ENCODE results near the gene TCTN3.
"Not testable (repeated sequence)": the region's sequence is repeated elsewhere in the genome, so short reads cannot be mapped to it uniquely, and the experiment has no call there.

The TCTN3 gene

DNA sequence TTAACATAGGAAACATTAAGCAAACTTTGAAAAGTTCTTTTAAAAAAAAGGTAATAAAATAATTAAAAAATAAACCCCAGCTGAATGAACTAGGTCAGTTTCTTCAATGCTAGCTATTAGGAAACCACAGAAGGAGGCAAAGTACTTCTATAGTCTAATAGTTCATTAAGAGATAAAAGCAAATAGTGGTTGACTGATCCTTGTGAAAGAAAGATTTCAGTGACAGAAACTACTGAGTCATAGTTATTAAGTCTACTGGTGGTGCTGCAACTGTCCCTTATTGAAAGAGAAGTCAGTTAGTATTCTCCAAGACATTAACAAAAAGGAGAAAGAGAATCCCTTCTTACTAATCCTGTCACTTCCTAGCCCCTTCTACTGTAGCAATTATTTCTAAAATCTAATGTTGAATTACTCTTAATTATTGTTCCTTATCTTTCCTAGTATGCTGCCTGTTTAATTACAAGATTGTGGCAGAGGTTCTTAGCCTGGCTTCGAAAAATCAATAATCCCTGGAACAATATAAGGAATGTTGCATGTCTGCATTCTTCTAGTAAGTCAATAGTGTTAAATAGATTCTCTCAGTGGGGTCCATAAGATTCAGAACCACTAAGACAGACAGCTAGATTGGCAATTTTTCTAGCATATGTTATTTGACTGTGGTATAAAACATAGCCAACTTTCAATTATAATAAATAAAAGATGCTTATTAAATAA lies 18.2 kb downstream of the TCTN3 start:
- DNase-seq = no peak

DNA sequence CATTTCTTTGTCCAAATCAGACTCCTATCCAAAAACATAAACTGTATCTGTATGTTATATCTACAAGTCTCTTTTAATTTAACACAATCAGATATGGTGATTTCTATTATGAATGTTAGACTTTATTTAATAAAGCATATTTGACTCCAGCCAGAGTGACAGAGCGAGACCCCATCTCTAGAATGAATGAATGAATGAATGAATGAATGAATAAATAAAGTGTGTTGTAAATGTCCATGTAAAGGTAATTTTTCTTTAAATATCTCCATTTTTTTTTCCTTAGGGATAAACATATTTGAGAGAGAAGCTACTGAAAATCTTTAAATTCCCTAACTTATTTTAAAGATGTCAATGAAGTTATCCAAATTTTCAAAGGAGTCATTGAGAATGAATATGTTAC lies 19.1 kb downstream of the TCTN3 start:
- DNase-seq = no peak

DNA sequence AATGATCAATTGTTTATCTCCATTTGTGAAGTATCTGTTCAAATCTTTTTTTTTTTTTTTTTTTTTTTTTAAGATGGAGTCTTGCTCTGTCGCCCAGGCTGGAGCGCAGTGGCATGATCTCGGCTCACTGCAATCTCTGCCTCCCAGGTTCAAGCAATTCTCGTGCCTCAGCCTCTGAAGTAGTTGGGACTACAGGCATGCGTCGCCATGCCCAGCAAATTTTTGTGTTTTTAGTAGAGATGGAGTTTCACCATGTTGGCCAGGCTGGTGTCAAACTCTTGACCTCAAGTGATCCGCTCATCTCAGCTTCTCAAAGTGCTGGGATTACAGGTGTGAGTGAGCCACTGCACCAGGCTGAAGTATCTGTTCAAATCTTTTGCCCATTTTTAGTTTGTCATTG lies 21.1 kb downstream of the TCTN3 start:
- DNase-seq = not testable (repeated sequence)

DNA sequence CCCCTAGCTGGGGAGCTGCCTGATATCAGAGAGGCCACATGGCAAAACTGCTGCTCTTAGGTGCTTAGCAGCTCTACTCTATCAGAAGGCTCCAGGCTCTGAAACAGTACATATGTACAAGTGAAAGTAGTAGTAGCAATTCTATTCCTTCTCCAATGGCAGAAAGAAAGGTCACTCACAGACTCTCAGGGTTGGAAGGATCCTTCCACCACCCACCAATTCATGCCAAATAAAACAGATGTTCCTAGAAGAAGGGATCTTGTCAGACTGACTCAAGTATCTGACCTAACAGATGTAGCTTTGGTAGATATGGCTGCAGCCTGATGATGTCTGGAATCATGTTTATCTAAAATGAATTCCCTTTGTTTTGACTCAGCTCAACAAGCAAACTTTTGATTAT lies 29.2 kb downstream of the TCTN3 start:
- DNase-seq = no peak

DNA sequence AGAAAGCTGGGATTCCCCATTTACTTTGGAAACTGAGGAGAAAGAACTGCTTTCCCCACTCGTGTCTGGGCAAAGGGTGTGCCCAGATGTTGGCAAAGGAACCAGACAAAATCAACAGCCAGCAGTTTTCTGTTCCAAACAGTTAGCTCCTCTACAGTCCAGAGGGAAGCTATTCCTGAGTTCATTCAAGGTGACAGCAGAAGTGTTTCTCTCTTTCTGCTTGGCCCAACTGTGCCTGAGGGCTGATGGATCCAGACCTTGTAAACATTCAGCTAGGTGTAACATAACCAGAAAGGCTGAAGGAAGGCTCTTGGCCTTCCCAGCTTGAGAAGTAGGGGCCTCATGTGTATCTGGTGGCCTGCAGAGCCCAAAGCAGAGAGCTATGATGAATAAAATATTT lies 30.2 kb downstream of the TCTN3 start:
- DNase-seq = no peak

DNA sequence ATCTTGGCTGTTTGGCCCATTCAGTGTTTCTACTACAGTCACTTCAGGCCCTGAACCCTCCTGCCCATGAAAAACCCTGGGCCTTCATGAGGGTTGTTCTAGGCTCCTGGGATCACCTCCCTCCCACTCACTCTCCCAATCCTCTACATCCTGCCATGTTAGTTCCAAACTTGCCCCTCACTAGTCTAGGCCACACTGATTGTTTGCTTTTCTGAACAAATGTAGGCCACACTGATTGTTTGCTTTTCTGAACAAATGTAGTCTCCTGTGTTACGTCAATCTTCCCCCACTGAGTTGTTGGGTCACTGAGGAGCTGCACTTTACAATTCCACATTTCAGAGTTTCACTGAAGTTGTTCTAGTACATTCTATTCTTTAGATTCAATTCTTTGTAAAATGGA lies 31.9 kb downstream of the TCTN3 start:
- DNase-seq = no peak

DNA sequence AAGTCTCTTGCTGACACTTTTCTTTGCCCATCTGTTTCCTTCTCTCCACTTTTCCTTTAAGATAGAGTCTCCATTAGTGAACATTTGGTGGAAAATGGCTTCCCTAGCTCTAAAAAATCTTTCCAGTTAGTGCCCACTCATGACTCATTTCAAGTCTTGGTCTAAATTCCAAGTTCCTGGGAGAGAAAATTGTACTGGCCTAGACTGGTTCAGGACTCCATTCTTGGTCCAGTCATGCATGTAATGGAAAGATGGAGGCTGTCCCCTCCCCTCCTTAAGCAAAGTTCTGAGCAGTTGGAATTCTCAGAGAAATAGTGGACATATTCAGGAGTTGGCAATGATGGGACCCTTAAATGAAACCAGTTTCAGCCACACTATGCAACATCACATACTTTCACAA lies 33.4 kb downstream of the TCTN3 start:
- no peak for DNase-seq

DNA sequence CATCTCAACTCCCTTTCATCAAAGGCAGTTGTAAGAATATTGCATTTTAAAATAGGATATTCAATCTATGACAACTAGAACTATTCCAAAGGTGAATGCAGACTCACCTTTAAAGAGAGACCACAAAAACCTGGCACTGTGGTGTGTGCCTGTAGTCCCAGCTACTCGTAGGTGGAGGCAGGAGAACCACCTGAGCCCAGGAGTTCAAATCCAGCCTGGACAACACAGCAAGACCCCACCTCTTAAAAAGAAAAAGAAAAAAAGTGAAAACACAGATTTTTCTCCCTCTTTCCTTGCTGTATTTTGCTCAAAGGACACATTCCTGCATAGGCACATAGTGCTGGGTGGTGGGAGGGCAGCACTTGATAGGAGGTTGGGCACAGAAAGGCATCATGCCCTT lies 36.5 kb downstream of the TCTN3 start:
- DNase-seq = no peak

DNA sequence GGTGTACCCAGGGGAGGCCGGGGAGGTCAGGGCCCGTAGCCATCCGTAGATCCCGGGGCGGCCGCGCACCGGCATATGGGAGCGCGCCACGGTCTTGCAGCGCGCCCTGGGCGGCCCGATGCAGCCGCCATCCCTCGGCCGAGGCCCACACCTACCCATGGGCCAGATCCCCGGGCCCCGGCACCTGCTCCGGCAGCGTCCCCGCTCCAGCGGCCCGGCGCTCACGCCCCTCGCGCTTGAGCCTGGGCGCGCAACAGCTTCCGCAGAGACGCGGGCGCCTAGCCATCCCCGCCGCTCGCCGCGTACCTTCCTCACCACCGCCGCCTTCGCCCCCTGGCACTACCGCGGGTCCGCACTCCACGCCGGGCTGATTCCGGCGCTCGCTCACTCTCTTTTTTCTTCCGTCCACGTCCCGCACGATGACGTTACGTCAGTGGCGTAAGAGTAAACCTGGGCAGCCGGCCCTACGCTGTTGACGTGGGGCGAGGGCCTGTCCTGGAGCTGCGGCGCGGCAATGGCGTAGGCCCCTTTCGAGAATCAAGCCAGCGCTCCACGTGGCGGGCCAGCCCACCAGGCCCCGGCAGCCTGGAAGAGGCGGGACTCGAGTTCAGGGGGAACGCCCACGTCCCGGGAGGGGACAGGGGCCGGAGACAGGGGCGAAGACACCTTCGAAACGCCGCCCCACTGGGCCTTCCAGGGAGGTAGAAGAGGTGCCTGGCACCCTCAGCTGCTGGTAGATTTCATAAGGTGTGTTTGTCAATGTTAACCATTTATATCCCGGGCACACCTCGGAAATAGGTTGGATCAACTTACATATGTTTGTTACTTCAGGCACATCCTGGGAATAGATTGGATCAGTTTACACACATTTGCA lies 37.2 kb downstream of the TCTN3 start, which contains the start of gene ALDH18A1:
Gene ALDH18A1 (minus strand): TSS at position 421 of the 874 bp plus-strand sequence. CDS start 3,334 bp downstream, outside the sequence.
- DNase-seq = peak; percentile 92

DNA sequence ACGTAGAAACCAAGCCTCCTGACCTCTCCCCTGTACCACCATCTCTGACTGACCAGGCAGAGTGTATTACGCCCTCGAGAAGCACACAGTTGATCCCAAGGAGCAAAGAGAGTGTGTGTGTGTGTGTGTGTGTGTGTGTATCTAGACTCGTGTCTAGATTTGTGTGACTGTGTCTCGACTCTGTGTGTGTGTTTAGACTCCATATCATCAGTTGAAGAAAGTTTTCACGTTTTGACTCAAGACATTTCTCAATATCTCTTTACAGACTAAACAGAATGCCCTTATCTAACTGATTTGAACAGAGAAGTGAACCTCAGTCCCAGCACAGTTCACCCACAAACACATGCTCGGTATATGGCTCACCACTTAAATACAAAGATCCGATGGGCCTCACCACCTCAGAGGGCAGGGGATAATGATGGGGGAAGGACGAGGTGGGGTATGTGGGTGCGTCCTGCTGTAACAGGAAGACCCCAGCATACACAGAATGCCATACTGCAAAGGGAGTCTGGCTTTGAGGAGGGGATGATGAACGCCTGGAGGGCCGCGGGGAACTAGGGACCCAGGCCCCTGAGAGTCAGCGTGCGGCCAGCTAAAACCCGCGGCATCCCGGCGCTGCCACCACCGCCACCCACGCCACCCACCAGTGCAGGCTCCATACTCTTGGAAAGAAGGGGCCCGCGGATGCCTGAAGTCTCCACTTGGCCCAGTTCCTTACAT lies 38.0 kb downstream of the TCTN3 start:
- no peak for DNase-seq

DNA sequence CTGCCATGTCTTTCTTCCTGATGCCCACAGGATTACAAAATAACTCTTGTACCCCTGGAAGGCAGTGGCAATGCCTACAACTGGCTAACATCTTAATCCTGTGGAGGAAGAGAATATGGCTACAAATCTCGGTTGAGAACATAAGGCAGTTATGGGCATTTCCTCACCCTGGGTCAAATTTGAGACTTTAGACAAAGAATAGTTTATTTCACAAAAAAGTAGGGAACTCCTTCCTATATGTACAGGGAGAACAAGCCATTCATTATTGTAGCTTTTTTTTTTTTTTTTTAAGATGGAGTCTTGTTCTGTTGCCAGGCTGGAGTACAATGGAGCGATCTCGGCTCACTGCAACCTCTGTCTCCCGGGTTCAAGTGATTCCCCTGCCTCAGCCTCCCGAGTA lies 39.8 kb downstream of the TCTN3 start:
- no peak for DNase-seq

DNA sequence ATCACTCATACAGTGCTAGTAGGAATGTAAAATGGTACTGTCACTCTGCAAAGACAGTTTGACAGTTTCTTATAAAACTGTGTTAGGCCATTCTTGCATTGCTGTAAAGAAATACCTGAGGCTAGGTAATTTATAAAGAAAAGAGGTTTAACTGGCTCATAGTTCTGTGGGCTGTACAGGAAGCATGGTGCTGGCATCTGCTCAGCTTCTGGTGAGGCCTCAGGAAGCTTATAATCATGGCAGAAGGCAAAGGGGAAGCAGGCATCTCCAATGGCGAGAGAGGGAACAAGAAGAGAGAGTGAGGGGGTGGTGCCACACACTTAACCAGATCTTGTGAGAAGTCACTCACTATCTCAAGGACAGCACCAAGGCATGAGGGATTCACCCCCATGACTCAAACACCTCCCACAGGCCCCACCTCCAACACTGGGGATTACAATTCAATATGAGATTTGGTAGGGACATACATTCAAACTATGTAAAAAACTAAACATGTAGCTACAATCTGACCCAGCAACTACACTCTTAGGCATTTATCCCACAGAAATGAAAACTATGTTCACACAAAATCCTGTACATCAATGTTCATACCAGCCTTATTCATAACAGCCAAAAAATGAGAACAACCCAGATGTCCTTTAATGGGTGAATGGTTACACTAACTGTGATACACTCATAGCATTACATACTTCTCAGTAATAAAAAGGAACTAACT lies 42.2 kb downstream of the TCTN3 start:
- no peak for DNase-seq

DNA sequence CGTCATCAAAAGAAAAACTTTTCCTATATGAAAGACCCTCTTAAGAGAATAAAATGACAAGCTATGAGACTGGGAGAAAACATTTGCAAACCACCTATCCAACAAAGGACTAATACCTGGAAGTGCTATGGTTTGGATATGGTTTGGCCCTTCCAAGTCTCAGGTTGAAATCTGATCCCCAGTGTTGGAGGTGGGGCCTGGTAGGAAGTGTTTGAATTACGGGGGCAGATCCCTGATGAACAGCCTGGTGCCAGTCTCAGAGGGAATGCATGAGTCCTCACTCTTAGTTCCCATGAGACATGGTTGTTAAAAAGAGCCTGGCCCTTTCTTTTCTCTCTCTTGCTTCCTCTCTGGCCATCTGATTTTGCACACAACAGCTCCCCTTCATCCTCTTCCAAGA lies 43.5 kb downstream of the TCTN3 start:
- no peak for DNase-seq

DNA sequence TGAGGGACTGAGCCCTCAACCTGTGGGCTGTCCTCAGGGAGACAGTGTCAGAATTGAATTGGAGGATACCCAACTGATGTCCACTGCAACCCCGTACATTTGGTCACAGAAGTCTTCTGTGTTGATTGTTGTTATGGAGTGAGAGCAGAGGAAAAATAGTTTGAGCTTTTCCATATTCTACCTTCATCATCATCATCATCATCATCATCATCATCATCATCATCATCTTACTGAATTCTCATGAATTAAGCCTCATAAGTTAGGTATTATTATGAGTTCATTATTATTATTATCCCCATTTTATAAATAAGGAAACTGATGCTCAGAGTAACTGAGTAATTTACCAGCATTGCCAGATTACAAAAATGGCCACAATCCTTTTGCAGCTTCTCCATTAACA lies 45.6 kb downstream of the TCTN3 start:
- no peak for DNase-seq

DNA sequence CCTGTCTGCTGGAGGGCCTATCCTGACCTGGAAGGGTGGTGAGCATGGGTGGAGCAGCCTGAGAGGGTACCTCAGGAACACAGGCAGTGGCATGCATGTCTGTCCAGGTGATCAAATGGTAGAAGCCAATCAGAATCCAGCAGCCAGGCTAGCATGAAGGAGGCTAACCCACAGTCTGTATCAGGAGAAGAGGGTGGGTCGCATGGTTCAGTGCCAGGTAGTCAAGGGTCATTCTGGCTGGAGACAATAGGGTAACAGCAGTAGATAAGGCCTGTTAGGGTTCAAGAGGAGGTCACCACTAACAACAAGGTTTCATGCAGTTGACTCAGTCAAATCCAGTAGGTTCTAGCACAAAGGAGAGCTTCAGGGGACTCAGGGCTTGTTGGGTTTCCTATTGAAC lies 47.6 kb downstream of the TCTN3 start:
- DNase-seq = no peak

DNA sequence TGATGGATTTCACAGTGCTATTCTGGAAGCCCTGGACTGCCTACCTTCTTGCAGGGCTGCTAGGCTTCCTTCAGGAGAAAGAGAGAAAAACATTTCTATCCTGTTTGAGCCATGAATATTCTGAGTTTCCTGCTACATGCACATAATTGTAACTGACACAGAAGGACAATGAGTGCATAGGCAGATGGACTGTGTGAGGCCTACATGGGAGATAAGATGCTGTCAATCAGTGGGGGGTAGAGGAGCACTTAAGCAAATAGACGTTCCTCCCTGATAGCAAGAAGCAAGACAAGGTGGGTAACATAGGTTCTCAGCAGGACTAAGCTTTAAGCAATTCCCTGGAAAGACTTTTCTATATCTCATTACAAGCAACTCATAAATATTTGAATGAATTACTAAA lies 48.8 kb downstream of the TCTN3 start:
- no peak for DNase-seq

DNA sequence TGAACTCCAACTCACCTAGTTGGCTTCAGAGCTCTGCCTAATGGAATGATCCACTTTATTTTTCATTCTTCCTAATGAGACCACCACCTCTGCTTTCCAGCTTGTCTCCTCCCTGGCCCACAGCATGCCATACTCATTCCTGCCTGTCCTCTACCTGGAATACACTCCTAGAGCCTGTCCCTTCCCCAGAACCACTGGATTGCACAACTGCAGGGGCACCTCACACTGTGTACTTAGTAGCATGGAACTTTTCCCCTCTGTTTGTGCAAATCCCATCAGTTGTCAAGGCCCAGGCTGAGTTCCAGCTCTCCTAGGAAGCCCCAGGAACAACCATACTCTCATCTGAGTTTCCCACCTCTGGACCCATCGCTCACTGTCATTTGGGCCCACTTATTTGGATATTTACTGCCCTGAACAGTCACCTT lies 52.8 kb downstream of the TCTN3 start:
- no peak for DNase-seq

DNA sequence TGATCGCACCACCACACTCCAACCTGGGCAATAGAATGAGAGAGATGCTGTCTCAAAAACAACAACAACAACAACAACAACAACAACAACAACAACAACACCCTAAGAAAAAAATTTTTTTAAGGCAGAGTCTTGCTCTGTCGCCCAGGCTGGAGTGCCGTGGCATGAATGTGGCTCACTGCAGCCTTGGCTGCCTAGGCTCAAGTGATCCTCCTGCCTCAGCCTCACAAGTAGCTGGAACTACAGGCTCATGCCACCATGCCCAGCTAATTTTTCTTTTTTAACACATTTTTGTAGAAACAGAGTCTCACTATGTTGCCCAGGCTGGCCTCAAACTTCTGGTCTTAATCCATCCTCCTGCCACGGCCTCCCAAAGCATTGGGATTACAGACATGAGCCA lies 55.8 kb downstream of the TCTN3 start:
- no peak for DNase-seq

DNA sequence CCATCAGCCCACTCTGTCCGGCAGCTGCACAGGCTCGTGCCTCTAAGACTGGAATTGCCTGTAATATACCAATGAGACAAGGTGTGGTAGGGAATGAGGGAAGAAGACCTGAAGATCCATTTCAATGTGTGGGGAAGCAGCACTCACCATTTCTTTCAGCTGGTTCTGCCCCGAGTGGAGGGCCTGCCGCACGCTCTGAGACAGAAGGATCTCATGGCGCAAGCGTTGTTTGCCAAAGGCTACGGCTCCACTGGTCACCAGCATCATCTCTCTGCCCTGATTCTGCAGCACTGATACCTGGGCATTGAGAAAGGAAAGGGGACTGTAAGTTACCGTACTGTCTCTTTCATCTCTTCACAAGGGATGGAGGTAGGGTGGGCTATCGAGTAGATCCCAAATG lies 56.6 kb downstream of the TCTN3 start:
- no peak for DNase-seq

DNA sequence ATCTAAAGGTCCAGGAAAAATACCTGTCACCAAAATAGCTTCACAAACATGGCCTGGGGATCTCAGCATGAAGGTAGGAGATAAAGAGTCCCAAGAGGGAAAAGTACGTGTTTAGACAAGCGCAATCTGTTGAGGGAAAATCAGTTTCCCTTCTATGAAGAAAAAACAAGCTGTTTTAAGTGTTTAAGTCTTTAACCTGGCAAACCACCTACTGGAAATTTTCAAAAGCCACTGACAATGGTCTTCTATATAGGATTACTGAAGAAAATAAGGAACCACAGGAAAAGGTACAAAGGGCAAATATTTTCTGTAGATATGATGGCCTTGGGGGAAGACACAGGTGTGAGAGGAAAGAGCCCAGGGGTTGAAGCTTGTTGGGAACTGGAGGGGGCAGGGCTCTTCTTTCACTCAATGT lies 58.4 kb downstream of the TCTN3 start:
- DNase-seq = no peak

DNA sequence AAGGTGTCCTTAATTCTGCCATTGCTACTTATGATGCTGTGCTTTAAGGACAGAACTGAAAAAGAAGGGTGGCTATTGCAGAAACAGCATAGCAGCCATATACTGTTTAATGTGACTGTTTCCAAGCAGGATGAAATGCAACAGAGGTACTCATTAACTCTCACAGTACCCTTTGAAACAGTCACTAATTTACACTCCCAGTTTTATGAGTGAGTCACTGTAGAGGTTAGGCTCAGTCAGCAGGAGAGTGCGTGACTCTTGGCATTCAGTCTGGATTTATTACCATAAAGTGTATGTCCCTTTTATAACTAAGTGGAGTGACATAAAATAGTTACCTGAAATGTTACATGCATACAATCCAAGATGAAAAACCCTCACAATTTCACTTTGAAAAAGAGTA lies 64.9 kb downstream of the TCTN3 start:
- no peak for DNase-seq

DNA sequence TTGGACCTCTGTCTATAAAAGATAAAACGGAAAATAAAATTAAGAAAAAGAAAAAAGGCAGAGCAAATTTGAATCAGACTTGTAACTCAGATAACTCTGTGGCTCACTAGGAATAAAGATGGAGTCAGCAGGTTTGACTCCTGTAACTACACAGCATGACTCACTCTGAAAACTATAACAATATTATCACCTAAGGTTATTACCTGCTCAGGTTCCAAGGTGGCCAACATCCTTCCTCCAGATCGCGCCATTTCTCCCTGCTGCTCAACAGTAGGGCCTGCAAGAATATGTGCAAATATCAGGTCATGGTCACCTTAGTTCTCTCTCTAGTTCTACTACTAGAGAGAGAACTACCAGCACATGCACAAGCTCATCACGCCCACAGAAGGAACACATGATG lies 67.2 kb downstream of the TCTN3 start:
- no peak for DNase-seq

DNA sequence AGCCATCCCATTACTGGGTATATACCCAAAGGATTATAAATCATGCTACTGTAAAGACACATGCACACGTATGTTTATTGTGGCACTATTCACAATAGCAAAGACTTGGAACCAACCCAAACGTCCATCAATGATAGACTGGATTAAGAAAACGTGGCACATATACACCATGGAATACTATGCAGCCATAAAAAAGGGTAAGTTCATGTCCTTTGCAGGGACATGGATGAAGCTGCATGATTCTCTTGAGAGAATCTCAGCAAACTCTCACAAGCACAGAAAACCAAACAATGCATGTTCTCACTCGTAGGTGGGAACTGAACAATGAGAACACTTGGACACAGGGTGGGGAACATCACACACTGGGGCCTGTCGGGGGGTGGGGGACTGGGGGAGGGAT lies 73.3 kb downstream of the TCTN3 start:
- not testable (repeated sequence) for DNase-seq

All from activated gamma-delta T cell treated with Interleukin-2 at 50 U/mL for 16 hours (primary cell).